Measurements from ENCODE around the gene SIDT2. TPM values are rescaled to one million over a fixed set of nuclear protein-coding genes. Genes with fewer than 3 reads are reported as not detected.

The SIDT2 gene
- total RNA-seq (2021), result 20.7 to 27.6 TPM (median 20.9 TPM) in 3 replicates
- percentile 44 among the genes with signal in this experiment for Bru-seq, nascent RNA
- long read RNA-seq, experiment 1, full-length matches to known transcripts, result 5 of 15 reads
- long read RNA-seq, experiment 1, partial matches to known transcripts, result 4 of 15 reads
- long read RNA-seq, experiment 1, other reads (novel, unspliced or antisense), result 6 of 15 reads
- long read RNA-seq, experiment 2, full-length matches to known transcripts, result 4 of 18 reads
- long read RNA-seq, experiment 2, partial matches to known transcripts, result 6 of 18 reads
- long read RNA-seq, experiment 2, other reads (novel, unspliced or antisense), result 8 of 18 reads
- long read RNA-seq, experiment 3, result 0 reads

GRCh38 chr11:117178210-117179034, at the start of gene SIDT2:
TSS of gene SIDT2 (plus strand) at chr11:117178743. CDS start at chr11:117179264, 521 bp downstream.
- ChIA-PET POLR2A (interaction anchor here (0.5 to 2.3 kb wide), 12 partner anchors 8 to 492 kb away, joined by 3 to 17 read pairs (median 4); partner anchors contain the start of genes PAFAH1B2, PCSK7 and TAGLN), CTCF (interaction anchor here (0.6 to 5.6 kb wide), 23 partner anchors 8 to 1773 kb away, joined by 3 to 68 read pairs (median 5); partner anchors contain the start of genes APOA5, PAFAH1B2, PCSK7 and RNF214)
- Mint-ChIP-seq H3K9me3 (no peaks in the 10 kb centered on the region), H3K27me3 (ENCODE audit: low read depth) (peaks cover 6% of the 10 kb centered on the region), H3K27ac (peak within 1 kb of the TSS; percentile 95), H3K4me1 (peaks cover 26% of the 10 kb centered on the region), H3K36me3 (peaks cover 7% of the 10 kb centered on the region; the same call in 1 of the 2 replicates), H3K4me3 (peak within 1 kb of the TSS; percentile 92)
- ATAC-seq (peak; percentile 87), DNase-seq (ENCODE audit: low spot score) (peak; percentile 94)
- TF ChIP-seq STAT6 (CRISPR knock-in tag; conservative IDR thresholded peaks at IDR 0.05; ENCODE audit: low read depth), result no peak
- TF ChIP-seq ZNF281 (CRISPR knock-in tag; IDR thresholded peaks at IDR 0.05), result no peak
- TF ChIP-seq PRRX2 (CRISPR knock-in tag; IDR thresholded peaks at IDR 0.05), result 0 out of 2 replicates have a peak, but pooled peaks have one; percentile 73
- TF ChIP-seq SP1 (CRISPR knock-in tag; conservative IDR thresholded peaks at IDR 0.05), result peak; percentile 51
- TF ChIP-seq ETV6 (CRISPR knock-in tag; IDR thresholded peaks at IDR 0.05), result peak; percentile 47; the same call in 1 of the 2 replicates
- TF ChIP-seq FOXK1 (CRISPR knock-in tag; IDR thresholded peaks at IDR 0.05), result peak; percentile 95
- peak; percentile 22; the same call in 1 of the 2 replicates for TF ChIP-seq ZNF671 (CRISPR knock-in tag; IDR thresholded peaks at IDR 0.05)
- TF ChIP-seq PREB (CRISPR knock-in tag; IDR thresholded peaks at IDR 0.05; ENCODE audit: borderline replicate concordance), result no peak
- no peak for TF ChIP-seq TCF7 (CRISPR knock-in tag; IDR thresholded peaks at IDR 0.05; ENCODE audit: low read depth)
- peak; percentile 86; the same call in 1 of the 2 replicates for TF ChIP-seq ERG (CRISPR knock-in tag; IDR thresholded peaks at IDR 0.05)
- TF ChIP-seq MAX (CRISPR knock-in tag; IDR thresholded peaks at IDR 0.05), result peak; percentile 58; the same call in 1 of the 2 replicates
- TF ChIP-seq TEAD1 (CRISPR knock-in tag; IDR thresholded peaks at IDR 0.05), result 0 out of 2 replicates have a peak, but pooled peaks have one; percentile 16
- TF ChIP-seq EMX1 (CRISPR knock-in tag; IDR thresholded peaks at IDR 0.05), result peak; percentile 56; the same call in 1 of the 2 replicates
- TF ChIP-seq AFF4 (CRISPR knock-in tag; IDR thresholded peaks at IDR 0.05; ENCODE audit: borderline replicate concordance), result no peak
- no peak; the same call in 1 of the 2 replicates for TF ChIP-seq HMGXB4 (CRISPR knock-in tag; IDR thresholded peaks at IDR 0.05)
- TF ChIP-seq ZNF416 (CRISPR knock-in tag; IDR thresholded peaks at IDR 0.05), result peak; percentile 68; the same call in 1 of the 2 replicates
- TF ChIP-seq E2F5 (CRISPR knock-in tag; IDR thresholded peaks at IDR 0.05), result 0 out of 2 replicates have a peak, but pooled peaks have one; percentile 23
- TF ChIP-seq CREM (CRISPR knock-in tag; IDR thresholded peaks at IDR 0.05), result peak; percentile 88; the same call in 1 of the 2 replicates
- no peak for TF ChIP-seq ATF1 (CRISPR knock-in tag; IDR thresholded peaks at IDR 0.05)

Data from WTC11 (cell line).